NCI-H1048 (cell line): ENCODE results near the gene BTBD19.

Source experiments
- DNase-seq: peaks from one replicate; lab custom pipeline; 2025; lab: John Stamatoyannopoulos, UW

Gene BTBD19

GRCh38 chr1:44857446-44857845 is 49.1 kb downstream of the BTBD19 start:
- no peak for DNase-seq

GRCh38 chr1:44860331-44860730 is 52.0 kb downstream of the BTBD19 start:
- no peak for DNase-seq

GRCh38 chr1:44860891-44861425 is 52.6 kb downstream of the BTBD19 start:
- no peak for DNase-seq

- no peak for DNase-seq
Observed at GRCh38 chr1:44862829-44863401, 54.6 kb downstream of the BTBD19 start.
